Esophagus muscularis mucosa (tissue), 3 donors: ENCODE results near the gene GFPT2.

Experiments used
- POLR2A ChIP-seq: fragments of 450-650 bp; IDR thresholded peaks from one replicate; pipeline ENCODE4 v1.6.1; 2017; ENCODE audit warnings: antibody characterized with exemption, moderate library complexity, mild to moderate bottlenecking, low read depth
- TF ChIP-seq, protein P1 (sequence below), 3 experiments: fragments of 200-600 bp in 2 of 3; fragments of 450-650 bp in 1 of 3; sonication (generic) in 2 of 3; IDR thresholded peaks; one replicate each; pipeline ENCODE4 v1.5.1; 2017 to 2019; ENCODE audit warnings: antibody characterized with exemption in 3 of 3, mild to moderate bottlenecking in 2 of 3, moderate library complexity in 1 of 3

DNA sequence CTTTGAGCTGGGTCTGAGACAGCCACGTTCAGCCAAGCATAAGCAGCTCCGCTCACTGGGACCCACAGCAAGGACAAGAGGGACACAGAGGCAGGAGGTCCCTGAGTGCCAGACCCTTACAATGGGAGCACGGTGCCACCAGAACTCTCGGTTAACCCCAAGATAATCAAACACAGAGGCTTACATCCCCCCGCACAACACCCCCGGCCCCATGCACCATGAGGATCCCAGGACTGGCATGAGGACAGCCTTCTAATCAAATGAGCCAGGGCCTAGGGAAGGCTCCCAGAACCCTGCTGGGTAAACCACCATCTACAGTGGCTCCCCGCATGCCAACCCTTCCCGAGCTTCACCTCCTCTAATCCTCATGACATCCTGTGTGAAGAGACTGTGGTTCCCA is 7.4 kb downstream of the GFPT2 start:
- TF ChIP-seq POLR2A = no peak
- TF ChIP-seq, protein P1, sequence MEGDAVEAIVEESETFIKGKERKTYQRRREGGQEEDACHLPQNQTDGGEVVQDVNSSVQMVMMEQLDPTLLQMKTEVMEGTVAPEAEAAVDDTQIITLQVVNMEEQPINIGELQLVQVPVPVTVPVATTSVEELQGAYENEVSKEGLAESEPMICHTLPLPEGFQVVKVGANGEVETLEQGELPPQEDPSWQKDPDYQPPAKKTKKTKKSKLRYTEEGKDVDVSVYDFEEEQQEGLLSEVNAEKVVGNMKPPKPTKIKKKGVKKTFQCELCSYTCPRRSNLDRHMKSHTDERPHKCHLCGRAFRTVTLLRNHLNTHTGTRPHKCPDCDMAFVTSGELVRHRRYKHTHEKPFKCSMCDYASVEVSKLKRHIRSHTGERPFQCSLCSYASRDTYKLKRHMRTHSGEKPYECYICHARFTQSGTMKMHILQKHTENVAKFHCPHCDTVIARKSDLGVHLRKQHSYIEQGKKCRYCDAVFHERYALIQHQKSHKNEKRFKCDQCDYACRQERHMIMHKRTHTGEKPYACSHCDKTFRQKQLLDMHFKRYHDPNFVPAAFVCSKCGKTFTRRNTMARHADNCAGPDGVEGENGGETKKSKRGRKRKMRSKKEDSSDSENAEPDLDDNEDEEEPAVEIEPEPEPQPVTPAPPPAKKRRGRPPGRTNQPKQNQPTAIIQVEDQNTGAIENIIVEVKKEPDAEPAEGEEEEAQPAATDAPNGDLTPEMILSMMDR (IDR thresholded peaks at IDR 0.05) = no peak
